H9 (cell line): ENCODE data around the gene ZNF217. TPM values are rescaled to one million over a fixed set of nuclear protein-coding genes. Genes with fewer than 3 reads are reported as not detected.
A peak's percentile ranks its signal among the peaks of the same experiment; 100 is the strongest.

ENCODE experiments used
- DNase-seq: peaks from one replicate; pipeline ENCODE4 v3.0.0-alpha.2; 2017
- H2AFZ ChIP-seq: one replicate; pipeline ENCODE4 v1.6.1; 2013; ENCODE audit warnings: mild to moderate bottlenecking, low read length, control low read depth, moderate library complexity
- H2AK5ac ChIP-seq: 2 replicates; pipeline ENCODE4 v1.6.1; 2013; ENCODE audit warnings: low read length, control low read depth, mixed read lengths; ENCODE audit not compliant: insufficient read length
- H2BK120ac ChIP-seq: one replicate; pipeline ENCODE4 v1.6.1; 2013; ENCODE audit warnings: low read depth, mild to moderate bottlenecking, low read length, control low read depth, inconsistent platforms; ENCODE audit not compliant: poor library complexity, severe bottlenecking
- H2BK12ac ChIP-seq: 2 replicates; pipeline ENCODE4 v1.6.1; 2013; ENCODE audit warnings: low read length, control low read depth, mixed read lengths, low read depth; ENCODE audit not compliant: insufficient read length
- H2BK15ac ChIP-seq: 2 replicates; pipeline ENCODE4 v1.6.1; 2013; ENCODE audit warnings: low read depth, low read length, control low read depth
- H2BK20ac ChIP-seq: one replicate; pipeline ENCODE4 v1.6.1; 2013; ENCODE audit warnings: low read depth, mild to moderate bottlenecking, low read length, control low read depth, inconsistent platforms; ENCODE audit not compliant: poor library complexity, severe bottlenecking
- H2BK5ac ChIP-seq: 2 replicates; pipeline ENCODE4 v1.6.1; 2013; ENCODE audit warnings: low read length, control low read depth, mixed read lengths; ENCODE audit not compliant: insufficient read length
- H3K14ac ChIP-seq: 2 replicates; pipeline ENCODE4 v1.6.1; 2013; ENCODE audit warnings: low read length, control low read depth; ENCODE audit not compliant: insufficient read depth
- H3K18ac ChIP-seq: 2 replicates; pipeline ENCODE4 v1.6.1; 2013; ENCODE audit warnings: low read depth, mild to moderate bottlenecking, mixed read lengths, low read length, control low read depth; ENCODE audit not compliant: insufficient read length
- H3K23ac ChIP-seq: 2 replicates; pipeline ENCODE4 v1.6.1; 2013; ENCODE audit warnings: low read length, control low read depth, mixed read lengths, low read depth; ENCODE audit not compliant: insufficient read length
- H3K23me2 ChIP-seq: 2 replicates; pipeline ENCODE4 v1.6.1; 2013; ENCODE audit warnings: low read depth, mild to moderate bottlenecking, mixed read lengths, low read length, control low read depth; ENCODE audit not compliant: insufficient read length, poor library complexity, severe bottlenecking
- H3K27ac ChIP-seq: 2 replicates; pipeline ENCODE4 v1.5.1; 2013; ENCODE audit warnings: low read length, control low read depth, mixed read lengths, low read depth; ENCODE audit not compliant: insufficient read length
- H3K27me3 ChIP-seq: 2 replicates; pipeline ENCODE4 v1.6.1; 2013; ENCODE audit warnings: low read length, control low read depth, inconsistent platforms; ENCODE audit not compliant: insufficient read depth
- H3K4ac ChIP-seq: 2 replicates; pipeline ENCODE4 v1.6.1; 2013; ENCODE audit warnings: low read depth, mild to moderate bottlenecking, control low read depth, inconsistent platforms, low read length, moderate library complexity
- H3K4me1 ChIP-seq: 2 replicates; pipeline ENCODE4 v1.6.1; 2013; ENCODE audit warnings: low read length, control low read depth, inconsistent platforms; ENCODE audit not compliant: insufficient read depth
- H3K4me2 ChIP-seq: 2 replicates; pipeline ENCODE4 v1.6.1; 2013; ENCODE audit warnings: low read length, control low read depth, mixed read lengths; ENCODE audit not compliant: insufficient read length, insufficient read depth
- H3K56ac ChIP-seq: 2 replicates; pipeline ENCODE4 v1.6.1; 2013; ENCODE audit warnings: low read depth, mild to moderate bottlenecking, mixed read lengths, low read length, control low read depth; ENCODE audit not compliant: insufficient read length
- H3K79me1 ChIP-seq: 2 replicates; pipeline ENCODE4 v1.6.1; 2013; ENCODE audit warnings: low read depth, mild to moderate bottlenecking, moderate library complexity, low read length, control low read depth, inconsistent platforms; ENCODE audit not compliant: insufficient read depth, poor library complexity, severe bottlenecking
- H3K79me2 ChIP-seq: 2 replicates; pipeline ENCODE4 v1.6.1; 2013; ENCODE audit warnings: low read length, control low read depth, inconsistent platforms; ENCODE audit not compliant: insufficient read depth
- H3K9ac ChIP-seq: 2 replicates; pipeline ENCODE4 v1.6.1; 2013; ENCODE audit warnings: low read length, control low read depth, mixed read lengths; ENCODE audit not compliant: insufficient read length; ENCODE audit errors: extremely low read depth
- H3K9me3 ChIP-seq: one replicate; pipeline ENCODE4 v1.6.1; 2013; ENCODE audit warnings: low read depth, low read length, inconsistent platforms; ENCODE audit not compliant: control insufficient read depth
- H3T11ph ChIP-seq: one replicate; pipeline ENCODE4 v1.6.1; 2013; ENCODE audit warnings: mild to moderate bottlenecking, low read length, control low read depth, inconsistent platforms
- H4K20me1 ChIP-seq: one replicate; pipeline ENCODE4 v1.6.1; 2013; ENCODE audit not compliant: control insufficient read depth, insufficient read length, insufficient read depth
- H4K5ac ChIP-seq: 2 replicates; pipeline ENCODE4 v1.6.1; 2013; ENCODE audit warnings: low read depth, mild to moderate bottlenecking, mixed read lengths, low read length, control low read depth; ENCODE audit not compliant: insufficient read length
- H4K8ac ChIP-seq: replicated peaks from 2 replicates; pipeline ENCODE4 v1.6.1; 2013; ENCODE audit warnings: low read length, control low read depth, mixed read lengths, low read depth; ENCODE audit not compliant: insufficient read length
- H4K91ac ChIP-seq: 2 replicates; pipeline ENCODE4 v1.6.1; 2013; ENCODE audit warnings: low read depth, mild to moderate bottlenecking, moderate library complexity, mixed read lengths, low read length, control low read depth; ENCODE audit not compliant: insufficient read length
- H3K27ac Mint-ChIP-seq, 3 experiments: 2 replicates in 2 of 3; 3 replicates in 1 of 3; pipeline ENCODE4 v1.8.0; 2020 to 2021; ENCODE audit warnings: mixed read lengths in 3 of 3, mild to moderate bottlenecking in 1 of 3, moderate library complexity in 1 of 3
- H3K27me3 Mint-ChIP-seq: 2 replicates; pipeline ENCODE4 v1.8.0; 2021; ENCODE audit warnings: low read depth, mild to moderate bottlenecking, moderate library complexity, mixed read lengths
- H3K36me3 Mint-ChIP-seq, 3 experiments: 2 replicates in 2 of 3; 3 replicates in 1 of 3; pipeline ENCODE4 v1.8.0; 2020 to 2021; ENCODE audit warnings: low read depth in 3 of 3, mixed read lengths in 3 of 3; ENCODE audit not compliant: insufficient read depth in 1 of 3
- H3K4me1 Mint-ChIP-seq, 2 experiments: 2 replicates each; pipeline ENCODE4 v1.8.0; 2020; ENCODE audit warnings: mixed read lengths in 2 of 2
- H3K4me3 Mint-ChIP-seq, 2 experiments: 2 replicates in 1 of 2; 3 replicates in 1 of 2; pipeline ENCODE4 v1.8.0; 2020 to 2021; ENCODE audit warnings: mild to moderate bottlenecking in 2 of 2, mixed read lengths in 2 of 2, moderate library complexity in 1 of 2
- H3K9me3 Mint-ChIP-seq, 2 experiments: 2 replicates in 1 of 2; 3 replicates in 1 of 2; pipeline ENCODE4 v1.8.0; 2020; ENCODE audit warnings: mild to moderate bottlenecking in 2 of 2, mixed read lengths in 2 of 2, moderate library complexity in 1 of 2
- WGBS: extraction: QIAGEN DNeasy Blood & Tissue Kit; methylation state at CpG from one replicate; pipeline ENCODE4 v1.1.7; 2013; ENCODE audit warnings: missing lambda C conversion rate, low lambda C conversion rate, mixed read lengths; ENCODE audit not compliant: insufficient read length; ENCODE audit errors: extremely low coverage; 5-methylcytosine and 5-hydroxymethylcytosine counted together
- total RNA-seq: library from RNA; stranded (reverse); gene quantifications from 2 replicates; pipeline ENCODE4 v1.2.1, GENCODE V29; 2021
- TF ChIP-seq, protein P1 (sequence below): fragments of 200-600 bp; sonication (generic); conservative IDR thresholded peaks from 3 replicates; pipeline ENCODE4 v1.8.0; 2021; ENCODE audit warnings: antibody characterized with exemption, mild to moderate bottlenecking

The ZNF217 gene
- total RNA-seq, 1 experiment from 2014 or later = 82.8 TPM

DNA sequence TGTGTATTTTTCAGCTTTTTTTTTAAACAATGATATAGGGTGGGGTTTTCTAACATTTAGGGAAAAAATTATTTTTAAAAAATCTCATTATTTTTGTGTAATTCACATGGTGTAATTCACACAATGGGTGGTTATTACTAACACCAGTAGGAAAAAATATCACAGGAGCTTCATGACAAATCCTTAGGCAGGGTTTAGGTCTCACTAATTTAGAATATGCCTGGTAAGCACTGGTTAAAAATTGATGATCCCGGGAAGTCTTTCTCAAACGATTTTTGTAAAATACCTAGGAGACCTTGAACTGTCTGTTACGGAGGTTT lies 29.5 kb upstream of the ZNF217 start:
- no peak overlapping the region for H4K91ac ChIP-seq
- Mint-ChIP-seq H3K4me3 (peak overlapping the region; percentile 58 to 67), H3K36me3 (no peaks in the 10 kb centered on the region), H3K27me3 (no peaks in the 10 kb centered on the region), H3K9me3 (no peaks in the 10 kb centered on the region), H3K27ac (peak overlapping the region; percentile 94 to 99 (median 97)), H3K4me1 (peaks cover 34 to 35% of the 10 kb centered on the region in 2 experiments)
- peak overlapping the region; percentile 16 for H3K56ac ChIP-seq
- H3K14ac ChIP-seq = peak overlapping the region; percentile 34; the same call in 1 of the 2 replicates
- H3T11ph ChIP-seq = no peak overlapping the region
- no peaks in the 10 kb centered on the region for H3K79me1 ChIP-seq
- H3K79me2 ChIP-seq = no peaks in the 10 kb centered on the region
- peaks cover 8% of the 10 kb centered on the region; the same call in 1 of the 2 replicates for H3K4me1 ChIP-seq
- H2BK20ac ChIP-seq = no peak overlapping the region
- no peak overlapping the region for H4K8ac ChIP-seq
- peak overlapping the region; percentile 76 for H3K27ac ChIP-seq
- H3K23ac ChIP-seq = no peak overlapping the region
- H2BK15ac ChIP-seq = no peak overlapping the region
- peaks cover 2% of the 10 kb centered on the region for H3K23me2 ChIP-seq
- no peak overlapping the region for H2BK5ac ChIP-seq
- H3K9me3 ChIP-seq = no peaks in the 10 kb centered on the region
- DNase-seq = no peak
- H4K5ac ChIP-seq = peak overlapping the region; percentile 19
- H3K18ac ChIP-seq = peak overlapping the region; percentile 53
- peak overlapping the region; percentile 52 for H3K4me2 ChIP-seq
- no peaks in the 10 kb centered on the region for H3K27me3 ChIP-seq
- no peak overlapping the region for H2AK5ac ChIP-seq
- no CpG with 5 or more reads among the region's 3 CpGs for WGBS
- H3K4ac ChIP-seq = no peak overlapping the region
- H3K9ac ChIP-seq = peak overlapping the region; percentile 42
- TF ChIP-seq, protein P1, sequence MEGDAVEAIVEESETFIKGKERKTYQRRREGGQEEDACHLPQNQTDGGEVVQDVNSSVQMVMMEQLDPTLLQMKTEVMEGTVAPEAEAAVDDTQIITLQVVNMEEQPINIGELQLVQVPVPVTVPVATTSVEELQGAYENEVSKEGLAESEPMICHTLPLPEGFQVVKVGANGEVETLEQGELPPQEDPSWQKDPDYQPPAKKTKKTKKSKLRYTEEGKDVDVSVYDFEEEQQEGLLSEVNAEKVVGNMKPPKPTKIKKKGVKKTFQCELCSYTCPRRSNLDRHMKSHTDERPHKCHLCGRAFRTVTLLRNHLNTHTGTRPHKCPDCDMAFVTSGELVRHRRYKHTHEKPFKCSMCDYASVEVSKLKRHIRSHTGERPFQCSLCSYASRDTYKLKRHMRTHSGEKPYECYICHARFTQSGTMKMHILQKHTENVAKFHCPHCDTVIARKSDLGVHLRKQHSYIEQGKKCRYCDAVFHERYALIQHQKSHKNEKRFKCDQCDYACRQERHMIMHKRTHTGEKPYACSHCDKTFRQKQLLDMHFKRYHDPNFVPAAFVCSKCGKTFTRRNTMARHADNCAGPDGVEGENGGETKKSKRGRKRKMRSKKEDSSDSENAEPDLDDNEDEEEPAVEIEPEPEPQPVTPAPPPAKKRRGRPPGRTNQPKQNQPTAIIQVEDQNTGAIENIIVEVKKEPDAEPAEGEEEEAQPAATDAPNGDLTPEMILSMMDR = no peak
- H2BK12ac ChIP-seq = no peak overlapping the region
- no peaks in the 10 kb centered on the region for H4K20me1 ChIP-seq
- no peak overlapping the region for H2BK120ac ChIP-seq
- H2AFZ ChIP-seq = no peak overlapping the region
